HG03097 (cell line): ENCODE data around the gene PRRG2.

Experiments
- ATAC-seq: cut with Tn5 transposase; IDR thresholded peaks from one replicate; pipeline ENCODE4 v1.9.1; 2021; ENCODE audit not compliant: unreplicated experiment, low FRiP score

The PRRG2 gene

GRCh38 chr19:49556412-49557398, 24.4 kb upstream of the PRRG2 start:
- ATAC-seq: no peak

- no peak for ATAC-seq
Observed at GRCh38 chr19:49557641-49558325, 23.3 kb upstream of the PRRG2 start.

GRCh38 chr19:49558591-49558990, 22.5 kb upstream of the PRRG2 start:
- ATAC-seq: no peak

GRCh38 chr19:49559443-49559842, 21.7 kb upstream of the PRRG2 start:
- ATAC-seq: no peak

- ATAC-seq: no peak
Observed at GRCh38 chr19:49559928-49560327, 21.2 kb upstream of the PRRG2 start.

- no peak for ATAC-seq
Observed at GRCh38 chr19:49560358-49560900, 20.7 kb upstream of the PRRG2 start.

GRCh38 chr19:49564616-49565045, 16.5 kb upstream of the PRRG2 start:
- ATAC-seq: no peak

- ATAC-seq: no peak
Observed at GRCh38 chr19:49565261-49565660, 15.9 kb upstream of the PRRG2 start.

GRCh38 chr19:49566302-49566701, 14.8 kb upstream of the PRRG2 start:
- no peak for ATAC-seq

GRCh38 chr19:49567861-49568441, 13.2 kb upstream of the PRRG2 start:
- ATAC-seq: no peak

- ATAC-seq: no peak
Observed at GRCh38 chr19:49570138-49570856, 10.8 kb upstream of the PRRG2 start.

GRCh38 chr19:49570997-49571676, 10.0 kb upstream of the PRRG2 start:
- no peak for ATAC-seq

GRCh38 chr19:49573009-49573408, 8.1 kb upstream of the PRRG2 start:
- ATAC-seq: no peak

- ATAC-seq: no peak
Observed at GRCh38 chr19:49573425-49573824, 7.7 kb upstream of the PRRG2 start.

- no peak for ATAC-seq
Observed at GRCh38 chr19:49574206-49574755, 6.8 kb upstream of the PRRG2 start.

GRCh38 chr19:49579193-49579592, 1.9 kb upstream of the PRRG2 start:
- ATAC-seq: no peak

- no peak for ATAC-seq
Observed at GRCh38 chr19:49579947-49580263, 1.2 kb upstream of the PRRG2 start.

- peak; percentile 86 for ATAC-seq
Observed at GRCh38 chr19:49580264-49581006, 681 bp upstream of the PRRG2 start, which contains the start of gene NOSIP. NOSIP (minus strand) TSS chr19:49580556; CDS start chr19:49560691, 19,865 bp downstream.

- no peak for ATAC-seq
Observed at GRCh38 chr19:49583239-49583638, 2.1 kb downstream of the PRRG2 start.
